OCI-LY7 (cell line): ENCODE results near the gene ATP1B1.

Experiments used
- CTCF ChIP-seq: fragments of 200-600 bp; sonication (generic); conservative IDR thresholded peaks from 2 replicates; pipeline ENCODE4 v1.5.1; 2014; ENCODE audit warnings: mild to moderate bottlenecking, antibody characterized with exemption, low read length, moderate library complexity, mixed read lengths
- EZH2phosphoT487 ChIP-seq: fragments of 200-600 bp; sonication (generic); IDR thresholded peaks from 2 replicates; pipeline ENCODE4 v1.6.1; 2018; ENCODE audit warnings: low read depth, borderline replicate concordance, mild to moderate bottlenecking, mixed run types, antibody characterized with exemption, low read length, moderate library complexity, mixed read lengths

- TF ChIP-seq EZH2phosphoT487 = no peak
- TF ChIP-seq CTCF = no peak
Observed at GRCh38 chr1:169072945-169073725, 33.4 kb upstream of the ATP1B1 start.
